CD4-positive, alpha-beta T cell treated with Interleukin-21 for 1 hour (primary cell): ENCODE data around the gene ADIPOR2.

Experiments
- DNase-seq: peaks from one replicate; pipeline ENCODE4 v3.0.0-alpha.2; 2020

The ADIPOR2 gene

GRCh38 chr12:1832801-1833595, 142.1 kb downstream of the ADIPOR2 start:
- DNase-seq, result no peak

GRCh38 chr12:1833596-1834028, 142.7 kb downstream of the ADIPOR2 start:
- no peak for DNase-seq

DNA sequence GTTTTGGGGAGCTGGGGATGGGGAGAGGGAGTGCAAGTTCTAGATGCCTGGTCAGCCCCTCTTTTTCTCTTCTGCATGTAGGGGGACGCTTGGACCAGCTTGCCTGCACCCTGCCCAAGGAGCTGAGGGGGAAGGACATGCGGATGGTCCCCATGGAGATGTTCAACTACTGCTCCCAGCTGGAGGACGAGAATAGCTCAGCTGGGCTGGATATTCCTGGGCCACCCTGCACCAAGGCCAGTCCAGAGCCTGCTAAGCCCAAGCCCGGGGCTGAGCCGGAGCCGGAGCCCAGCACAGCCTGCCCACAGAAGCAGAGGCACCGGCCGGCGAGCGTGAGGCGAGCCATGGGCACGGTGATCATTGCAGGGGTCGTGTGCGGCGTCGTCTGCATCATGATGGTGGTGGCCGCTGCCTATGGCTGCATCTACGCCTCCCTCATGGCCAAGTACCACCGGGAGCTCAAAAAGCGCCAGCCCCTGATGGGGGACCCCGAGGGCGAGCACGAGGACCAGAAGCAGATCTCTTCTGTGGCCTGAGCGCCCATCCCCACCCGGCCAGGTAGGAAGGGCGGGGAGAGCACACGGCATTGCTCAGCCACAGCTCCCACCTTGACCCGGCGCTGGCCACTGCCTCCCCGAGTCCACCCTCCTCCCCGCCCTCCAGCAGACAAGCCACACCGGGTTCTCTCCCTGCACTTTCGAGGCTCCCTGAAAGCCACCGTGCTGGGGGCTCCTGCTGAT, 143.5 kb downstream of the ADIPOR2 start:
- DNase-seq, result no peak

DNA sequence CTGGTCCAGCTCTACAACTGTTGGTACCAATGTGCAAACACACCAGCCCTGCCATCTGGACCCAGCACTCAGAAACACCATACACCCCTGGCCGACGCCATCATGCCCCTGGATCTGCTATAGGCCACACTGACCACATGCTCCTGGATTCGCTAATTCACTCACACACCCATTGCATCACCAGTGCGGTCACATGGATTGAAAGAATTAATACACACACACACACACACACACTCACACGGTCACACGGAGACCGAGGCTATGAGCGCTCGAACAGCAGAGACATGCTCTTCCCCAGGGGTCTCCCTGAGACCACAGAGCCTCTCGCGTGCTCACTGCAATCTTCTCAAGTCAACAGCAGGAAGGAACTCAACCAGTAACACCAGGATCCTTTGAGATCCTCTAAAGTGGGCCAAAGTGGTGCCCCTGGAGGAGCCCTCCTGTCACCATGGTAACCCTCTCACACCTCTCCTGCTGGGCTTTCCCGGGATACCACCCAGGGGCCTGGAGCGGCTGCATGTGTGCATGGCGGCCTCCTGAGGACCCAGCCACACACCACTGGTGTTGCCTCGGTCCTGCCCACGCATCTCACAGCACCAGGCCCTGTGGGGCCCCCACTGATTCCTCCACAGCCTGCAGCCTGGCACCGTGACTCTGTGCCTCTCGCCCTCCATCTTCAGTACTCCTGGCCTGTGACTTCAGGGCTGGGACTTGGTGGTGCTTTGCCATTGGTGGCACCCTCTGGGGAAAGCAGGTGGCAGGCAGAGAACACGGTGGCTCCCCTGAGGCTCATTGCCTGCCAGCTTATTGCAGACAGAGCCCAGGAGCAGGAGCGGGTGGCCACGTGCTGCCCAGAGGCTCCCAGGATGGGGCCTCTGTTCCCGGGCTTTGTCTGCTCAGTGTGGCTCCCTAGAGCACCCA, 144.6 kb downstream of the ADIPOR2 start:
- DNase-seq, result no peak

GRCh38 chr12:1836241-1836803, 145.5 kb downstream of the ADIPOR2 start:
- no peak for DNase-seq

GRCh38 chr12:1836854-1837421, 146.1 kb downstream of the ADIPOR2 start:
- no peak for DNase-seq

DNA sequence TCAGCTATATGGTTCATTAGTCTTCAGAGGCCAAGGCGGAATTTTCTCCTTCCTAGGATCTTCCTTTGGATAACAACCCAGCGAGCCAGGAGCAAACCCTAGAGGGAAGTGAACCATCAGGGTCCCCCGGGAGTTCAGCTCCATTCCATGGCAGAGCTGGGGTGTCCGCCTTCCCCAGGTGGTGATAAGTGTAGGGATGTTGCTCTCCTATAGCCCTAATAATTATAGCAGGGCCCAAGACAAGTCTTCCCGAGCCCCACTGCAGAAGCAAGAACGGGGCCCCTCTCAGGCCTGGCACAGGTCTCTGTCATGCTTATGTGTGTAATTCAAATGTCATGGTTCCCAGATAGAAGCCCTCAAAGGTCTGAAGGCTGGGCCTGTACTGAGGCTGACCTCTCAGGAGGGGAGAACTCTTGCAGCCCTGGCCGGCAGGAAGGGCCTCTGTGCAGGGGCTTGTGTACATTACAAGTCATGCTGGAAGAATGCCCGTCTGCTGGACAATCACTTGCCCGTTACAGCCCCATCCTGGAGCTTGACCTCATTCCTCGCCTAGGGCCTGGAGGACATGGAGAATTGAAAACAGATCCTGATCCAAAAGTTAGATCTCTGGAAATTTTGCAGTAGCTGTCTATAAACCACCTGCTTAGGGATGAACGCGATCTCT, 146.8 kb downstream of the ADIPOR2 start:
- no peak for DNase-seq
